GM12873 (cell line): ENCODE data around the gene SLC12A5.

Experiments used
- CTCF ChIP-seq: IDR thresholded peaks from 2 replicates; pipeline ENCODE4 v1.5.1; 2012; ENCODE audit warnings: low read depth, mild to moderate bottlenecking, moderate library complexity, low read length, control low read depth; ENCODE audit not compliant: insufficient read depth; ENCODE audit errors: missing control alignments

The SLC12A5 gene

GRCh38 chr20:46076806-46077205 lies 47.8 kb downstream of the SLC12A5 start:
- TF ChIP-seq CTCF = no peak

GRCh38 chr20:46077642-46078305 lies 48.8 kb downstream of the SLC12A5 start:
- TF ChIP-seq CTCF = no peak

GRCh38 chr20:46078954-46079353 lies 49.9 kb downstream of the SLC12A5 start:
- TF ChIP-seq CTCF = no peak

GRCh38 chr20:46081074-46081473 lies 52.1 kb downstream of the SLC12A5 start:
- no peak for TF ChIP-seq CTCF

- TF ChIP-seq CTCF = no peak
These were observed 54.1 kb downstream of the SLC12A5 start for GRCh38 chr20:46083101-46083500.

- TF ChIP-seq CTCF = no peak
These were observed 54.6 kb downstream of the SLC12A5 start for GRCh38 chr20:46083531-46084061.

GRCh38 chr20:46084805-46085178 lies 55.8 kb downstream of the SLC12A5 start:
- no peak for TF ChIP-seq CTCF
